ENCODE measurements around the gene IPO4. TPM values are rescaled to one million over a fixed set of nuclear protein-coding genes. Genes with fewer than 3 reads are reported as not detected.

The IPO4 gene
- total RNA-seq, 1 experiment from 2014 or later, result 102 TPM

DNA sequence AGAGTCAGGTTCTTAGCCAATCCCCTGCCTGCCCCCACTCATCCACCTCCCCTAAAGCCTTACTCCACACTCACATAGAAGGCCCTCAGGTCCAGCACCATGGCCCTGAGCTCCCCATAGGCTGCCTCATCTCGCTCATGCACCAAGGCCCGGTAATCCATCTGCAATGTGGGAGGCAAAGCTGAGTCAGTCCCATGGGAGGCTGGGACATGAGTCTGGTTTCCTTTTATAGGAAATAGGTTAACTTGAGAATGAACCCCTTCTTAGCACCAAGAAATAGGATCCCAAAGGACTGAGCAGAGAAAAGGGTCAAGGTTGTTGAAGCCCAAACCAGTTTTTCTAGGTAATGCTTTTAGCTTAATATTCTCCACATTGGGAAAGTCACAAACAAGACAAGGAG, 45.1 kb downstream of the IPO4 start:
- no peak for TF ChIP-seq ATF3 (IDR thresholded peaks at IDR 0.05)
- TF ChIP-seq MAX (IDR thresholded peaks at IDR 0.05), result no peak
- no peak for TF ChIP-seq CBX3 (IDR thresholded peaks at IDR 0.05; ENCODE audit: low read depth)
- TF ChIP-seq TCF7L2 (IDR thresholded peaks at IDR 0.05; ENCODE audit: borderline replicate concordance, extremely low read depth, insufficient read depth, insufficient read length), result no peak
- no peak for TF ChIP-seq POLR2AphosphoS5 (IDR thresholded peaks at IDR 0.05; ENCODE audit: low read depth, low read length)
- TF ChIP-seq POLR2A (IDR thresholded peaks at IDR 0.05; ENCODE audit: borderline replicate concordance, extremely low read depth, insufficient read depth, insufficient read length), result no peak
- TF ChIP-seq EZH2 (IDR thresholded peaks at IDR 0.05), result no peak
- no peak for TF ChIP-seq JUND (IDR thresholded peaks at IDR 0.05)
- TF ChIP-seq RAD21 (IDR thresholded peaks at IDR 0.05; ENCODE audit: low read depth), result no peak
- no peak for TF ChIP-seq CTCF (IDR thresholded peaks at IDR 0.05 in 2 of 3, conservative IDR thresholded peaks at IDR 0.05 in 1 of 3; ENCODE audit: borderline replicate concordance in 1 of 3, insufficient read depth in 1 of 3, low read depth in 2 of 3, low read length in 2 of 3)
- TF ChIP-seq YY1 (IDR thresholded peaks at IDR 0.05; ENCODE audit: extremely low read depth, insufficient replicate concordance, low read depth, low read length), result no peak
- TF ChIP-seq ZNF274 (IDR thresholded peaks at IDR 0.05; ENCODE audit: low read depth, low read length), result no peak
- H2AFZ ChIP-seq (ENCODE audit: low read depth, low read length, poor library complexity, severe bottlenecking), result no peak overlapping the region

More for the DNA sequence above, 45.1 kb downstream of the IPO4 start:
- Histone ChIP-seq H3K4me3 (replicated peaks in 1 of 2; ENCODE audit: low read depth in 1 of 2, low read length in 2 of 2) (no peak overlapping the region), H3K4me1 (ENCODE audit: control insufficient read depth in 1 of 2, insufficient read depth in 2 of 2, low read length in 2 of 2) (peaks cover 27 to 35% of the 10 kb centered on the region in 2 experiments), H3K27ac (ENCODE audit: low read depth, low read length) (no peak overlapping the region), H3K9ac (ENCODE audit: low read length) (no peak overlapping the region), H3K27me3 (ENCODE audit: insufficient read depth, low read length) (no peaks in the 10 kb centered on the region), H3K36me3 (ENCODE audit: control insufficient read depth in 1 of 2, insufficient read depth in 2 of 2, low read length in 2 of 2) (peaks cover 15 to 18% of the 10 kb centered on the region in 2 experiments), H3K9me2 (ENCODE audit: insufficient read depth) (no peaks in the 10 kb centered on the region), H4K20me1 (ENCODE audit: insufficient read depth) (no peaks in the 10 kb centered on the region), H3K79me2 (ENCODE audit: insufficient read depth, low read length) (peaks cover 61% of the 10 kb centered on the region), H3K9me3 (ENCODE audit: control insufficient read depth in 1 of 2, insufficient read depth in 1 of 2, low read depth in 1 of 2, low read length in 2 of 2) (no peaks in the 10 kb centered on the region), H3K4me2 (ENCODE audit: low read length) (no peak overlapping the region)
- BruUV-seq (replicated peaks), result no TSS peak
- RAD21 ChIA-PET (ENCODE audit: low non-redundant PET in 1 of 2, low total read pairs in 2 of 2, uncharacterized antibody in 2 of 2, unreplicated experiment in 2 of 2), result no interaction called here
- intact Hi-C loops (cut with micrococcal nuclease), result no loop called here
- ATAC-seq, result no peak
- DNase-seq (ENCODE audit: low read depth, low spot score), result no peak
- CTCF ChIA-PET, result no interaction called here
- POLR2A ChIA-PET, result no interaction called here
